Measurements from ENCODE around the gene PICK1.

The PICK1 gene

DNA sequence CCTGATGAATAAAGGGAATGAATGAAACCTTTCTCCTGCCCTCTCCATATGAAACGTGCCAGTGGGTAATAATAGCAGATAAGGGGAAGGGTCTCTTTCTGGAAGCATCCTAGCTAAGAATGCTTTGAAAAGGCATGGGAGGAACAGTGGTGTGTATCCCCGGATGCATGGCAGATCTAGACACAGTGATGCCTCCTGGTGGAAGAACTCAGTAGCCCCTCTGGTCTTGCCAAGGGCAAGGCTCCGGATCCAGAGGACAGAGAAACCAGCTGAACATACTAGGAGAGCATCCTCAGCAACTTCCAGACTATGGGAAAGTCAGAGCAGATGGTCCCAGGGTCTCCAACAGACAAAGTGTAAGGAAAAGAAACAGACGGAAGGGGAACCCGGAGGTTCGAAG is 46.9 kb downstream of the PICK1 start:
- Histone ChIP-seq H3K36me3 (no peaks in the 10 kb centered on the region), H3K4me3 (ENCODE audit: low read depth in 1 of 2, low read length in 1 of 2) (no peak overlapping the region), H3K27me3 (no peaks in the 10 kb centered on the region)

DNA sequence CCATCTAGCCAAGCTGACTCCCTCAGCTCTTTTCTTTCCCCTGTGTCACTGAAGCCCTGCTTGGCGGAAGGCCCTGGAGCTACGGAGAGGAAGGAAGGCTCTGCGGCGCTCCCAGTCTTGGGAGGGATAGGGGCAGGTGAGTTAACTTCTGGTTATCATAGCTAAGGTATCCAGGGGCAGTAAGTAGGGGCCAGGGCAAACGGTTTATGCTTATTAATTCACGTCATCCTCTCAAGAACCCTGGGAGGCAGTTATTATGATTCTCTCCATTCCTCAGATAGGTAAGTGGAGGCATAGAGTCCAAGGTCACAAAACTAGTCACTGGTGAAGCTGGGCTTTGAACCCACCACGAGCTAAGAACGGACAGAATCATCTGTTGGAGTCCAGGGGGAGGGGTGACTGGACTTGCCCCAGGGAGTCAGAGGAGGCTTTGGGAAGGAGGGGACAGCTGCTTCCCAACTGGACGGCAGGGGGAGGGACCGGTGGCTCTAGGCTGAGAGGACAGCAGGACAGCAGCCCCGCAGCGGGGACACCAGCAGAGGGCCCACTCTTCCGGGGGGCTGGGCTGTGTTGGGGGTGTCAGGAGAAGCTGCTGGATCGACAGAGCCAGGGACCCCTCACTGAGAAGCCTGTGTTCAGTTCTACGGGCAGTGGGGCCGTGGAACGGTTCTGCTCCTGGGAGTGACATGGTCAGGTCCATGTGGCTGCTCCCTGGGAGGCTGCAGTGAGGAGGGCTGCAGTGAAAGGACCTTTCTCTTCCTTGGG is 49.8 kb downstream of the PICK1 start:
- Histone ChIP-seq H3K27me3 (no peaks in the 10 kb centered on the region), H3K36me3 (peaks cover 6% of the 10 kb centered on the region), H3K4me1 (ENCODE audit: control insufficient read depth in 1 of 2, insufficient read depth in 1 of 2, low read depth in 1 of 2, low read length in 1 of 2) (no peaks in the 10 kb centered on the region), H3K9me3 (no peaks in the 10 kb centered on the region), H3K4me3 (ENCODE audit: low read depth in 1 of 2, low read length in 1 of 2) (no peak overlapping the region), H3K27ac (no peak overlapping the region)
- no peak for TF ChIP-seq CTCF (IDR thresholded peaks at IDR 0.05)

More for the DNA sequence above, 46.9 kb downstream of the PICK1 start:
- Histone ChIP-seq H3K4me1 (ENCODE audit: control insufficient read depth in 1 of 2, insufficient read depth in 1 of 2, low read depth in 1 of 2, low read length in 1 of 2) (no peaks in the 10 kb centered on the region), H3K9me3 (no peaks in the 10 kb centered on the region), H3K27ac (no peak overlapping the region)
- no peak for TF ChIP-seq CTCF (IDR thresholded peaks at IDR 0.05)

DNA sequence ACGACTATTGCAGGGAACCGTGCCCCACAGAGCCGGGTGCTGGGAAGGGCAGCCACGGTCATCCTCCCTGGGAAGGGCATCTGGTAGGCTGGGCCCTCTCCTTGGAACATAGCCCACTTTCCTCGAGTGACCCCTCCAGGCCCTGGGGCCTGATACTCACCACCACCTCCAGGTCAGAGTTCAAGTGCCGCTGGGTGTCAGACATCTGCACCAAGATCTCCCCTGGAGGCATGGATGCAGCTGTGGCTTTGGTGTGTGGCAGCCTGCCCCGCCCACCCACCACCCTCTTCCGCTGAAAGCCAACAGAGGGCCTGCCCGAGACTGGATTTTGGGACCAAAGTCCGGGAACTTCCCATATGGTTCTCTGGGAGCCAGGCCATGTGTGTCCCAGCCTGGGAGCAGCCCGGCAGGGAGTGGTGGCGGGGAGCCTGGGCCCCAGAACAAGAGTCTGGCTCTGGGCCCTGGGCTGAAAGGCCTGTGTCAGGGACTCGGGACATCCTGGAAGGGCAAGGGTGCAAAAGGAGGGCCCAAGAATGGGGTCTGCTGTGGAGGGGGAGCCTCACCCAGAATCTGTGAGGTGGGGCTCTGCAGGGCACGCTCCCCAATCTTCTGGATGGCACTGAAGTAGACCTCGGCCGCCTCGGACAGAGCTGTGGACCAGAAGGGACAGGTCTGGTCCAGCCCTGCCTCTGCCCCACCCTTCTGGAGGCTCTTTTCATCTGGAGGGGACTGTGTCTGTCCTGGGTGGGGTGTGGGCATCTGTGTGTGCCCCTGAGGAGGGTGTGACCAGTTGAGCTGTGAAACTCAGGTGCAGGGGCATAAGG is 50.7 kb downstream of the PICK1 start:
- Histone ChIP-seq H3K4me1 (ENCODE audit: control insufficient read depth in 1 of 2, insufficient read depth in 1 of 2, low read depth in 1 of 2, low read length in 1 of 2) (no peaks in the 10 kb centered on the region), H3K27ac (no peak overlapping the region)
- no peak for TF ChIP-seq CTCF (IDR thresholded peaks at IDR 0.05)

DNA sequence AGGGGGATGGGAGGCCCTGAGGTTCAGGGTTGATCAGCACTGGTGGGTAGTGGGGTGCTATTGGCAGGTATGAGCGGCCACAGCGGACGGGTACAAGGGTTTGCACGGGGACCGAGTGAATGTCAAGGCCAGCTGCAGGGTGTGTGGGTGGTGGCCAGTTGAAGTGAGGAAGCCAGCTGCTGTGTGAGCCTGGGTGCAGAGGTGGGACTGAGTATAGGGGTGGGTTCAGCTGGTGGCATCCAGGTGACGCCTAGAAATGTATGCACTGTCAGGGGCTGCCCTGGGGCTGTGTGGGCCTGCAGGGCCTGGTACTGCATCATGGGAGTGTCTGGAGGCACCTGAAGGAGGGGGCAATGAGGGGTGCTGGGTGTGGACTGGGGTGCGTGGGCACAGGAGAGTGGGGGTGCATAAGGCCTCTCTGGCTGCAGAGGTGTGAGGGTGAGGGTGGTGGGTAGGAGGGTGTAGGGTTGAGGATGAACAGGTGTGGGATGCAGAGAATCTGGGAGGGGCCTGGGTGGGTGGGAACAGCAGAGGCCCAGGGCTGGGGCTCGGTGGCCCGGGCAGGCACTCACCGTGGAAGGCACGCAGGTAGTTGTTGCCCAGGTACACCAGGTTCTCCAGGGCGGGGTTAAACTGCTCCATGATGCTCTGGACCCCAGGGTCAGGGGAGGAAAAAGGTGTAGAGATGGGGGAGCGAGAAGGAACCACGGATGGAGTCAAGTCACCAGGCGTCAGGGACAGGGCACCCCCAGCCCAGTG is 51.5 kb downstream of the PICK1 start:
- H3K36me3 ChIP-seq: peaks cover 10% of the 10 kb centered on the region
- H3K27me3 ChIP-seq: no peaks in the 10 kb centered on the region
- no peaks in the 10 kb centered on the region for H3K4me1 ChIP-seq (ENCODE audit: control insufficient read depth in 1 of 2, insufficient read depth in 1 of 2, low read depth in 1 of 2, low read length in 1 of 2)
- H3K27ac ChIP-seq: no peak overlapping the region
- H3K9me3 ChIP-seq: no peaks in the 10 kb centered on the region
- H3K4me3 ChIP-seq (ENCODE audit: low read depth in 1 of 2, low read length in 1 of 2): no peak overlapping the region
- TF ChIP-seq CTCF (IDR thresholded peaks at IDR 0.05): no peak

More for the DNA sequence above, 50.7 kb downstream of the PICK1 start:
- Histone ChIP-seq H3K27me3 (no peaks in the 10 kb centered on the region), H3K4me3 (ENCODE audit: low read depth in 1 of 2, low read length in 1 of 2) (no peak overlapping the region), H3K36me3 (peaks cover 10% of the 10 kb centered on the region), H3K9me3 (no peaks in the 10 kb centered on the region)

- no peaks in the 10 kb centered on the region for H3K27me3 ChIP-seq
- no peak overlapping the region for H3K4me3 ChIP-seq (ENCODE audit: low read depth in 1 of 2, low read length in 1 of 2)
- no peak overlapping the region for H3K27ac ChIP-seq
- peaks cover 10% of the 10 kb centered on the region for H3K36me3 ChIP-seq
- H3K9me3 ChIP-seq: no peaks in the 10 kb centered on the region
- H3K4me1 ChIP-seq (ENCODE audit: control insufficient read depth in 1 of 2, insufficient read depth in 1 of 2, low read depth in 1 of 2, low read length in 1 of 2): peaks cover 0 to 1% of the 10 kb centered on the region in 2 experiments
- no peak for TF ChIP-seq CTCF (IDR thresholded peaks at IDR 0.05)
These were observed 52.3 kb downstream of the PICK1 start for GRCh38 chr22:38109371-38110001.

All from neutrophil (primary cell).